ENCODE data around the gene TCF25.

- TF ChIP-seq CTCF (conservative IDR thresholded peaks at IDR 0.05) (no peak), ZFX (IDR thresholded peaks at IDR 0.05) (no peak)
Observed at GRCh38 chr16:89890886-89891657, 17.7 kb downstream of the TCF25 start.

Measured in C4-2B (cell line).